ENCODE data around the gene TMEM181. TPM values are rescaled to one million over a fixed set of nuclear protein-coding genes. Genes with fewer than 3 reads are reported as not detected.
"Not testable (repeated sequence)": the region's sequence is repeated elsewhere in the genome, so short reads cannot be mapped to it uniquely, and the experiment has no call there.

The TMEM181 gene
- total RNA-seq, 6 experiments from 2014 or later, result 11.3 to 14.0 (median 12.5) TPM

GRCh38 chr6:158524311-158524710, 35.6 kb upstream of the TMEM181 start:
- H3K36me3 ChIP-seq, result no peaks in the 10 kb centered on the region
- intact Hi-C loops (cut with DNase I), result no loop called here
- no peaks in the 10 kb centered on the region for H3K27me3 ChIP-seq
- 76% methylated on average over 8 of the region's 15 CpGs for WGBS (ENCODE audit: insufficient coverage, low coverage, low lambda C conversion rate, missing lambda C conversion rate)
- H3K27ac ChIP-seq, result no peak overlapping the region
- H3K9me3 ChIP-seq, result no peaks in the 10 kb centered on the region
- TF ChIP-seq POLR2A (IDR thresholded peaks at IDR 0.05) (no peak), CTCF (IDR thresholded peaks at IDR 0.05) (no peak)
- DNase-seq (peak in 1 of 3 donors; percentile 33), ATAC-seq (peak in 1 of 4 donors; percentile 24)
- no peaks in the 10 kb centered on the region for H3K4me1 ChIP-seq
- no peak overlapping the region for H3K4me3 ChIP-seq

DNA sequence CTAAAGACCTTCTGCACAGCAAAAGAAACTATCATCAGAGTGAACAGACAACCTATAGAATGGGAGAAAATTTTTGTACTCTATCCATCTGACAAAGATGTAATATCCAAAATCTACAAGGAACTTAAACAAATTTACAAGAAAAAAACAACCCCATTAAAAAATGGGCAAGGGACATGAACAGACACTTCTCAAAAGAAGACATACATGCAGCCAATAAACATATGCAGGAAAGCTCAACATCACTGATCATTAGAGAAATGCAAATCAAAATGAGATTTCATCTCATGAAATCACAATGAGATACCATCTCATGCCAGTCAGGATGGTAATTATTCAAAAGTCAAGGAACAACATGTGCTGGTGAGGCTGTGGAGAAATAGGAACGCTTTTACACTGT, 32.0 kb upstream of the TMEM181 start:
- H3K4me3 ChIP-seq; H3K27ac ChIP-seq; DNase-seq; H3K27me3 ChIP-seq; H3K4me1 ChIP-seq; H3K36me3 ChIP-seq; ATAC-seq; H3K9me3 ChIP-seq; intact Hi-C loops (cut with DNase I): not testable (repeated sequence)
- WGBS (ENCODE audit: insufficient coverage, low coverage, low lambda C conversion rate, missing lambda C conversion rate), result 70% methylated on average over 1 of the region's 1 CpG

- H3K27me3 ChIP-seq, result no peaks in the 10 kb centered on the region
- ATAC-seq (no peak), DNase-seq (no peak)
- 72% methylated on average over 6 of the region's 6 CpGs for WGBS (ENCODE audit: insufficient coverage, low coverage, low lambda C conversion rate, missing lambda C conversion rate)
- TF ChIP-seq CTCF (IDR thresholded peaks at IDR 0.05) (no peak), POLR2A (IDR thresholded peaks at IDR 0.05) (no peak)
- no peaks in the 10 kb centered on the region for H3K4me1 ChIP-seq
- H3K27ac ChIP-seq, result no peak overlapping the region
- intact Hi-C loops (cut with DNase I), result no loop called here
- no peaks in the 10 kb centered on the region for H3K36me3 ChIP-seq
- H3K4me3 ChIP-seq, result no peak overlapping the region
- H3K9me3 ChIP-seq, result no peaks in the 10 kb centered on the region
Observed at GRCh38 chr6:158528826-158529225, 31.1 kb upstream of the TMEM181 start.

- H3K4me3 ChIP-seq, result no peak overlapping the region
- H3K36me3 ChIP-seq, result no peaks in the 10 kb centered on the region
- H3K4me1 ChIP-seq, result no peaks in the 10 kb centered on the region
- TF ChIP-seq CTCF (IDR thresholded peaks at IDR 0.05) (no peak), POLR2A (IDR thresholded peaks at IDR 0.05) (no peak)
- intact Hi-C loops (cut with DNase I), result no loop called here
- H3K27me3 ChIP-seq, result no peaks in the 10 kb centered on the region
- WGBS (ENCODE audit: insufficient coverage, low coverage, low lambda C conversion rate, missing lambda C conversion rate), result 46% methylated on average over 7 of the region's 8 CpGs
- no peaks in the 10 kb centered on the region for H3K9me3 ChIP-seq
- ATAC-seq (no peak), DNase-seq (no peak)
- H3K27ac ChIP-seq, result no peak overlapping the region
Observed at GRCh38 chr6:158529629-158530028, 30.3 kb upstream of the TMEM181 start.

- DNase-seq, result no peak
- Histone ChIP-seq H3K36me3 (no peaks in the 10 kb centered on the region), H3K27me3 (peaks cover 0 to 6% of the 10 kb centered on the region in 2 donors), H3K9me3 (no peaks in the 10 kb centered on the region), H3K27ac (no peak overlapping the region), H3K4me3 (no peak overlapping the region), H3K4me1 (no peaks in the 10 kb centered on the region)
- ATAC-seq, result no peak
- intact Hi-C loops (cut with DNase I), result no loop called here
- WGBS (ENCODE audit: insufficient coverage, low coverage, low lambda C conversion rate, missing lambda C conversion rate), result no CpG with 5 or more reads among the region's 4 CpGs
- no peak for TF ChIP-seq CTCF (IDR thresholded peaks at IDR 0.05)
- no peak for TF ChIP-seq POLR2A (IDR thresholded peaks at IDR 0.05)
Observed at GRCh38 chr6:158531566-158531965, 28.3 kb upstream of the TMEM181 start.

Measured in right lobe of liver (tissue), 6 donors.